ENCODE results near the gene CADM2.

- TF ChIP-seq EZH2 (IDR thresholded peaks at IDR 0.05) (no peak), POLR2AphosphoS5 (IDR thresholded peaks at IDR 0.05; ENCODE audit: borderline replicate concordance, low read depth, low read length) (no peak), FOXP2 (optimal IDR thresholded peaks at IDR 0.05; ENCODE audit: control extremely low read depth, extremely low read length, insufficient read depth) (no peak)
Measured at GRCh38 chr3:85244091-85244490, 285.3 kb downstream of the CADM2 start.

Measured in SK-N-MC (cell line).